Liver (tissue), 3 donors: ENCODE data around the gene SERTAD2.

Source experiments
- CTCF ChIP-seq: fragments of 150-350 bp; IDR thresholded peaks from 2 replicates; pipeline ENCODE4 v1.5.1; 2017; ENCODE audit warnings: improper control_type of control experiment, low read depth, low read length; ENCODE audit not compliant: missing input control
- HNF4A ChIP-seq, 2 donors: conservative IDR thresholded peaks; 2 replicates each; pipeline ENCODE4 v1.6.1; 2016; ENCODE audit warnings: antibody characterized with exemption in 2 of 2, mild to moderate bottlenecking in 2 of 2
- HNF4G ChIP-seq: IDR thresholded peaks from 2 replicates; pipeline ENCODE4 v1.6.1; 2016; ENCODE audit warnings: antibody characterized with exemption
- SP1 ChIP-seq: IDR thresholded peaks from 2 replicates; pipeline ENCODE4 v1.6.1; 2018; ENCODE audit warnings: antibody characterized with exemption, mild to moderate bottlenecking
- TAF1 ChIP-seq: conservative IDR thresholded peaks from 2 replicates; pipeline ENCODE4 v1.6.1; 2016; ENCODE audit warnings: antibody characterized with exemption, mild to moderate bottlenecking
- YY1 ChIP-seq: IDR thresholded peaks from 2 replicates; pipeline ENCODE4 v1.6.1; 2016; ENCODE audit warnings: antibody characterized with exemption, mild to moderate bottlenecking
- TF ChIP-seq, protein P1 (sequence below): IDR thresholded peaks from 2 replicates; pipeline ENCODE4 v1.6.1; 2016; ENCODE audit warnings: antibody characterized with exemption
- TF ChIP-seq, protein P2 (sequence below): IDR thresholded peaks from 2 replicates; pipeline ENCODE4 v1.6.1; 2016; ENCODE audit warnings: antibody characterized with exemption, mild to moderate bottlenecking
- donor health status: healthy.
- donor health status: healthy.

DNA sequence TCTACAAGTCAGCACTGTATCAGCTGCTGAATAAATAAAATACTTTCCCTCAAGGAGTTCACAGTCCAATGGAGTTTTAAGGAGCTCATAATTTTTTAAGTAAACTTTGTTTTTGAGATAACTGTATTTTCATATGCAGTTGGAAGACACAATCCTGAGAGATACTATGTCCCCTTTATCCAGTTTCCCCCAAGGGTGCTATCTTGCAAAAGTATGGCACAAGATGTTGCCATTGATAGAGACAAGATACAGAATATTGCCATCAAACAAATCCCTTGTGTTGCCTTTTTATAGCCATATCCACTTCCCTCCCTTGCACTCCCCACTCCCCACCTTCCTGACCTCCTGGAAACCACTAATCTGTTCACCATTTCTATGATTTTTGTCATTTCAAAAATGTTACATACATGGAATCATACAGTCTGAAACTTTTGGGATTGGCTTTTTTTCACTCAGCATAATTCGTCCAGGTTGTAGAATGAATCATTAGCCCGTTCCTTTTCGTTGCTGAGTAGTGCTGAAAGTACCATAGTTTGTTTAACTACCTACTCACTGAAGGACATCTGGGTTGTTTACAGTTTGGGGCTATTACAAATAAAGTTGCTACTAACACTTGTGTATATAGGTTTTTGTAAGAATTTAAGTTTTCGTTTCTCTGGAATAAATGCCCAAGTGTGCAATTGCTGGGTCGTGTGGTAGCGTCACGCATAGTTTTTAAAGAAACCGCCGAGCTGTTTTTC, 30.2 kb upstream of the SERTAD2 start:
- TF ChIP-seq CTCF (no peak), TAF1 (no peak), HNF4A (conservative IDR thresholded peaks at IDR 0.05) (no peak), SP1 (no peak), YY1 (no peak), HNF4G (no peak)
- TF ChIP-seq, protein P1, sequence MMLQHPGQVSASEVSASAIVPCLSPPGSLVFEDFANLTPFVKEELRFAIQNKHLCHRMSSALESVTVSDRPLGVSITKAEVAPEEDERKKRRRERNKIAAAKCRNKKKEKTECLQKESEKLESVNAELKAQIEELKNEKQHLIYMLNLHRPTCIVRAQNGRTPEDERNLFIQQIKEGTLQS, result no peak
- TF ChIP-seq, protein P2, sequence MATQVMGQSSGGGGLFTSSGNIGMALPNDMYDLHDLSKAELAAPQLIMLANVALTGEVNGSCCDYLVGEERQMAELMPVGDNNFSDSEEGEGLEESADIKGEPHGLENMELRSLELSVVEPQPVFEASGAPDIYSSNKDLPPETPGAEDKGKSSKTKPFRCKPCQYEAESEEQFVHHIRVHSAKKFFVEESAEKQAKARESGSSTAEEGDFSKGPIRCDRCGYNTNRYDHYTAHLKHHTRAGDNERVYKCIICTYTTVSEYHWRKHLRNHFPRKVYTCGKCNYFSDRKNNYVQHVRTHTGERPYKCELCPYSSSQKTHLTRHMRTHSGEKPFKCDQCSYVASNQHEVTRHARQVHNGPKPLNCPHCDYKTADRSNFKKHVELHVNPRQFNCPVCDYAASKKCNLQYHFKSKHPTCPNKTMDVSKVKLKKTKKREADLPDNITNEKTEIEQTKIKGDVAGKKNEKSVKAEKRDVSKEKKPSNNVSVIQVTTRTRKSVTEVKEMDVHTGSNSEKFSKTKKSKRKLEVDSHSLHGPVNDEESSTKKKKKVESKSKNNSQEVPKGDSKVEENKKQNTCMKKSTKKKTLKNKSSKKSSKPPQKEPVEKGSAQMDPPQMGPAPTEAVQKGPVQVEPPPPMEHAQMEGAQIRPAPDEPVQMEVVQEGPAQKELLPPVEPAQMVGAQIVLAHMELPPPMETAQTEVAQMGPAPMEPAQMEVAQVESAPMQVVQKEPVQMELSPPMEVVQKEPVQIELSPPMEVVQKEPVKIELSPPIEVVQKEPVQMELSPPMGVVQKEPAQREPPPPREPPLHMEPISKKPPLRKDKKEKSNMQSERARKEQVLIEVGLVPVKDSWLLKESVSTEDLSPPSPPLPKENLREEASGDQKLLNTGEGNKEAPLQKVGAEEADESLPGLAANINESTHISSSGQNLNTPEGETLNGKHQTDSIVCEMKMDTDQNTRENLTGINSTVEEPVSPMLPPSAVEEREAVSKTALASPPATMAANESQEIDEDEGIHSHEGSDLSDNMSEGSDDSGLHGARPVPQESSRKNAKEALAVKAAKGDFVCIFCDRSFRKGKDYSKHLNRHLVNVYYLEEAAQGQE, result peak; percentile 77
